AG04449 (cell line): ENCODE data around the gene SLC43A3.

Source experiments
- CTCF ChIA-PET: fragments of 350-600 bp; formaldehyde crosslinking; extraction: SDS; loops from one replicate; lab custom pipeline; 2021; ENCODE audit warnings: antibody characterized with exemption; lab: Yijun Ruan, JAX
- POLR2A ChIA-PET: fragments of 400-600, 350-600 bp; formaldehyde crosslinking; extraction: SDS; loops from one replicate; lab custom pipeline; 2020; ENCODE audit warnings: antibody characterized with exemption, inconsistent platforms; lab: Yijun Ruan, JAX
- DNase-seq: peaks from one replicate; pipeline ENCODE4 v3.0.0-alpha.2; 2010; ENCODE audit warnings: low read depth, low spot score
- H3K4me3 ChIP-seq: 2 replicates; pipeline ENCODE4 v1.5.1; 2011; ENCODE audit warnings: low read depth, mild to moderate bottlenecking, control low read depth, low read length
- TF ChIP-seq, protein P1 (sequence below): IDR thresholded peaks from one replicate; pipeline ENCODE4 v1.5.1; 2011; ENCODE audit warnings: mild to moderate bottlenecking, moderate library complexity, low read length, control low read depth, inconsistent platforms; ENCODE audit not compliant: insufficient read depth; ENCODE audit errors: missing control alignments

Gene SLC43A3

DNA sequence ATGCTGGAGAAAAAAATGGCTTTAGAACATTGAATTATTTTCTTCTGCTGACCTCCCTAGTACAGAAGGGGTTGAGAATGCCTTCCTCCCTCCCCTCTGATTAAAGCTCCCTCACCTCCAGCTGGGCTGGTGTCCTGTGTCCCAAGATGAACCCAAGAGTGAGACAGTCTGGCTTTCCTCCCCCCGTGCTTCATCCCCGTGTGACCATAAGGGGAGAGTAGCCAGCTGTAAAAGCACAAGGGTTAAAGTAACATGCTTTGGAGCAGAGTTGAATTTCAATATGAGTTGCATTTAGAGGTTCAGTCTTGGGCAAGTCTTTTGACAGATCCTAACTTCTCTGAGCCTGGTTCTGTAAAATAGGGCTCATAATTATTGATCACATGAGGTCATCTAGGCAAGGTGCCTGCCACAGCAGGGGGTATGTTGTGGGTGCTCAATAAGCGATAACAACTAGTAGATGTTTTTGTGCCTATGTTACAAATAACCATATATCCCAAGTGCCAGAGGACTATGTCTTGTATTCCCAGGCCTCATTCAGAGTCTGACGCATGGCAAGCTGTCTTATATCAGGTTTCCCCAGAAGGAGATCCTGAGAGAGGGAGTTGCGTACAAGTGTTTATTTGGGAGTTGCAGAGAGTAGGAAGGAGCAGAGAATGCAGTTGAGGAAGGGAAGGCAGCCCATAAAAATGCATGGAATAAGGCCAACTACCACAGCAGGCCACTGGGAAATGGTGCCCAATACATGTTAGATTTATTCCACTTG, 40.6 kb downstream of the SLC43A3 start:
- CTCF ChIA-PET: interaction anchor here (1.3 kb wide), 1 partner anchor 11 kb away, joined by 4 read pairs; no protein-coding TSS in a partner anchor
- POLR2A ChIA-PET: no interaction called here
- TF ChIP-seq, protein P1, sequence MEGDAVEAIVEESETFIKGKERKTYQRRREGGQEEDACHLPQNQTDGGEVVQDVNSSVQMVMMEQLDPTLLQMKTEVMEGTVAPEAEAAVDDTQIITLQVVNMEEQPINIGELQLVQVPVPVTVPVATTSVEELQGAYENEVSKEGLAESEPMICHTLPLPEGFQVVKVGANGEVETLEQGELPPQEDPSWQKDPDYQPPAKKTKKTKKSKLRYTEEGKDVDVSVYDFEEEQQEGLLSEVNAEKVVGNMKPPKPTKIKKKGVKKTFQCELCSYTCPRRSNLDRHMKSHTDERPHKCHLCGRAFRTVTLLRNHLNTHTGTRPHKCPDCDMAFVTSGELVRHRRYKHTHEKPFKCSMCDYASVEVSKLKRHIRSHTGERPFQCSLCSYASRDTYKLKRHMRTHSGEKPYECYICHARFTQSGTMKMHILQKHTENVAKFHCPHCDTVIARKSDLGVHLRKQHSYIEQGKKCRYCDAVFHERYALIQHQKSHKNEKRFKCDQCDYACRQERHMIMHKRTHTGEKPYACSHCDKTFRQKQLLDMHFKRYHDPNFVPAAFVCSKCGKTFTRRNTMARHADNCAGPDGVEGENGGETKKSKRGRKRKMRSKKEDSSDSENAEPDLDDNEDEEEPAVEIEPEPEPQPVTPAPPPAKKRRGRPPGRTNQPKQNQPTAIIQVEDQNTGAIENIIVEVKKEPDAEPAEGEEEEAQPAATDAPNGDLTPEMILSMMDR: no peak

DNA sequence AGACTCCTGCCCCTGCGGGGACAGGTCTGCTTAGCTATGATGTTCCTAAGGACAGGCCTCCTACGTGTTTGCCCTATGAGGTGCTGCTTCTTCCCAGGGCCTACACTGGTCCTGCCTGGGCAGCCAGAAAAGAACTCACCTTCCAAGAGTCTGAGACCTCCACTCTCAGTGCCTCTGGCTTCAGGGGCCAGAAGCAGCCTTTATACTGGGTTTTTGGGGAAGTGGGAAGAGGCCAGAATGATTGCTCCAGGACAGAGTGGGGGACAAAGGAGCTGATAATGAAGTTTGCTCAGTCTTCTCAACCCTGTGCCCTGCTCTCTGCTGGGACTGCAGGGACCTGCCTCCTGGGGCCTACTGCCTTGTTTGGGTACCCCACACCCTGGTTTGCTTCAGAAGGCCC, 45.9 kb downstream of the SLC43A3 start, which contains the start of gene PRG3:
PRG3 (minus strand) TSS at position 176 of the 400 bp plus-strand sequence. CDS start 442 bp downstream, outside the sequence.
- POLR2A ChIA-PET: no interaction called here
- DNase-seq: no peak
- CTCF ChIA-PET: no interaction called here
- TF ChIP-seq, protein P1: no peak
- no peak within 1 kb of the TSS for H3K4me3 ChIP-seq

More for the DNA sequence above, 40.6 kb downstream of the SLC43A3 start:
- no peak for DNase-seq
- H3K4me3 ChIP-seq: no peak overlapping the region

DNA sequence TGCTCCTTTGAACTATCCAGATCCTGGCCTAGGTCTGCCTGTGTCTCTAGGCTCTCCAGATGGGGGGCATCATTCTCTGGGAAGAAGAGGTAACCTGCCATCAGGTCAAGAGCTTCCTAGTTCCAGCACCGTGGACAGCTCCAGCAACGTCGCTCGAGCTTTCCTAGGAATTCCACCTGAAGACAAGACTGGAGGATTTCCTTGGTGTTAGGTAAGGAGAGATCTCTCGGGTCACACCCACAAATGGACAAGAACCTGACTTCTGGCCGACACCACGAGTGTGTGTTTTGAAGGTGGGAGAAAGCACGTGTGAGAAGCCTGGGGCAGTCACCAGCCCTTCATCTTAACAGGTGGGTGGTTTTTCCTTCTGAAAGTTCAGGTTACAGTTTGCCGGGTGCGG, 47.2 kb downstream of the SLC43A3 start:
- no peak overlapping the region for H3K4me3 ChIP-seq
- TF ChIP-seq, protein P1: no peak
- DNase-seq: no peak
- CTCF ChIA-PET: interaction anchor here (0.7 kb wide), 1 partner anchor 34 kb away, joined by 3 read pairs; no protein-coding TSS in a partner anchor
- POLR2A ChIA-PET: no interaction called here

DNA sequence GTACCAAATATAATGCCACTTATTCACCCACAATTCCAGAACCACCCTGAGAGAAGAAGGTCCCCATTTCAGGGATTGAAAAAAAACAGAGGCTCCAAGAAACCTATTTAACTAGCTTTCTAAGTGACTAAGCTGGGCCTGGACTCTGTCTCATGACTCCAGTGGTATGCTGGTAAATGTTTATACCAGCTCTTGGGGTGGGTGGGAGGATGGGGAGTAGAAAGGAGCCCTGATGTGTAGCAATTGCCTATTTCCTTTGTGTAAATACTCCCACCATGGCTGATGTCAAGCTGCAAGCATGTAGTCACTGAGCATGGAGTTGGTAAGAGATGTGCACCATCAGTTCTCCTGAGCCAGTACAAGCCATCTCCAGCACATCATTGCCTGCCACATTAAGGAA, 48.7 kb downstream of the SLC43A3 start:
- DNase-seq: no peak
- TF ChIP-seq, protein P1: no peak
- ChIA-PET CTCF (no interaction called here), POLR2A (no interaction called here)
- no peak overlapping the region for H3K4me3 ChIP-seq

DNA sequence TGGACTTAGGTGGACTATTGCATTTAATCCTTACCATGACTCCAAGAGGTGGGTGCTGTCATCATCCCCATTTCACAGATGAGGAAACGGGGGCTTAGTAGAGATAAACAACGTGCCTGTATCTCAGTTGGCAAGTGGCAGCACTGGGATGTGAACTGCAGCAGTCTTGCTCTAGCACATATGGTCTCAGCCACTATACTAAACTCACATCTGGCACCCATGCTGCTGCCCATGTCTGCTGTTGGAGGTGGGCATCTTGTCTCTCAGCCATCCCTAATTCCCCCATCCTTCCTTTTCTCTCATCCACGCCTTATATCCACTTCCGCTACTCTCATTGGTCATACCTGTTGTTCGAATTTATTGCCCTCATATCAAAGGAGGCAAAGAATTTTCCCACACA, 49.8 kb downstream of the SLC43A3 start:
- TF ChIP-seq, protein P1: no peak
- ChIA-PET POLR2A (no interaction called here), CTCF (no interaction called here)
- H3K4me3 ChIP-seq: no peak overlapping the region
- no peak for DNase-seq
